ENCODE results near the gene CDH13.

CDH13 gene

GRCh38 chr16:83136419-83136818, 509.6 kb downstream of the CDH13 start:
- no peak for DNase-seq

- no peak for DNase-seq
These were observed 510.2 kb downstream of the CDH13 start for GRCh38 chr16:83136924-83137323.

GRCh38 chr16:83137326-83137781, 510.6 kb downstream of the CDH13 start:
- no peak for DNase-seq

GRCh38 chr16:83137894-83138293, 511.1 kb downstream of the CDH13 start:
- DNase-seq = no peak

GRCh38 chr16:83138512-83138911, 511.7 kb downstream of the CDH13 start:
- DNase-seq = no peak

- no peak for DNase-seq
These were observed 512.4 kb downstream of the CDH13 start for GRCh38 chr16:83138976-83139690.

GRCh38 chr16:83143788-83144187, 517.0 kb downstream of the CDH13 start:
- no peak for DNase-seq

GRCh38 chr16:83145297-83145696, 518.5 kb downstream of the CDH13 start:
- DNase-seq = no peak

- no peak for DNase-seq
These were observed 520.5 kb downstream of the CDH13 start for GRCh38 chr16:83147244-83147643.

- no peak for DNase-seq
These were observed 531.7 kb downstream of the CDH13 start for GRCh38 chr16:83158320-83158957.

- DNase-seq = no peak
These were observed 532.3 kb downstream of the CDH13 start for GRCh38 chr16:83159049-83159448.

GRCh38 chr16:83160287-83161020, 533.7 kb downstream of the CDH13 start:
- no peak for DNase-seq

GRCh38 chr16:83162791-83163190, 536.0 kb downstream of the CDH13 start:
- no peak for DNase-seq

- no peak for DNase-seq
These were observed 538.0 kb downstream of the CDH13 start for GRCh38 chr16:83164816-83165215.

- no peak for DNase-seq
These were observed 544.6 kb downstream of the CDH13 start for GRCh38 chr16:83171396-83171795.

GRCh38 chr16:83174671-83175070, 547.9 kb downstream of the CDH13 start:
- no peak for DNase-seq

- DNase-seq = no peak
These were observed 550.0 kb downstream of the CDH13 start for GRCh38 chr16:83176802-83177201.

GRCh38 chr16:83185902-83186301, 559.1 kb downstream of the CDH13 start:
- DNase-seq = no peak

GRCh38 chr16:83187405-83187804, 560.6 kb downstream of the CDH13 start:
- DNase-seq = peak; percentile 4

- no peak for DNase-seq
These were observed 570.0 kb downstream of the CDH13 start for GRCh38 chr16:83196796-83197195.

GRCh38 chr16:83197450-83197849, 570.7 kb downstream of the CDH13 start:
- DNase-seq = no peak

- DNase-seq = no peak
These were observed 572.2 kb downstream of the CDH13 start for GRCh38 chr16:83198977-83199376.

GRCh38 chr16:83200005-83200779, 573.4 kb downstream of the CDH13 start:
- no peak for DNase-seq
